GM18507 (cell line): ENCODE results near the gene FOXO6.
A peak's percentile ranks its signal among the peaks of the same experiment; 100 is the strongest.
"Not testable (repeated sequence)": the region's sequence is repeated elsewhere in the genome, so short reads cannot be mapped to it uniquely, and the experiment has no call there.

ENCODE experiments used
- DNase-seq: peaks from one replicate; pipeline ENCODE4 v3.0.0; 2011; ENCODE audit warnings: low read depth; ENCODE audit not compliant: insufficient read length; ENCODE audit errors: extremely low spot score
- FAIRE-seq: peaks from 2 replicates; lab custom pipeline; 2011; peaks lifted over from hg19 to GRCh38; lab: Jason Lieb, UNC

FOXO6 gene

DNA sequence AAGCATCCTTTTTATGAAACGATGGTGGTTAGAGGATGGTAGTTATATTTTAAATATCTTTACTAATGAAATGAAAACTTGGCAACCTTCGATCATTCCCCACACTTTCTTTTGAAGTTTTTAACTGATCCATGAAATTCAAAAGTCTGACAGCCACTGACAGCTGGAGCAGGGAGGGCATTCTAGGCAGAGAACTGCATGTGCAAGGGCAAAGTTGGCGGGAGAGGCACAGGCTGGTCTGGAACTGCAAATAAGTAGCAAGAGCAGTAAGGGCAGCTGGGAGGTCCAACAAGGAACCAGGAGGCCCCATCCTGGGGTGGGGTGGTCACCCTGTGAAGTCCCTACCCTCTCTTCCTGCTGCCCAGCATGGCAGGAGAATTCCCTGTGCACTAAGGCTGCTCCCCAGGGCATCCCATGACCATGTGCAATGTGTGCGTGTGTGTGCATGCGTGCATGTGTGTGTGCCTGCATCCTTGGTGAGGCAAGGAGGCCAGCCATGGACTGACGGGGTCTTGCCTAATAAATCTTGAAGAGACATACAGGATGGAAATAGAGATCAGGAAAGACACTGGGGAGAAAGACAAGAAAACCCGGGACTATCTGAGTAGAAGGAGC lies 33.1 kb upstream of the FOXO6 start:
- DNase-seq (no peak), FAIRE-seq (no peak)

DNA sequence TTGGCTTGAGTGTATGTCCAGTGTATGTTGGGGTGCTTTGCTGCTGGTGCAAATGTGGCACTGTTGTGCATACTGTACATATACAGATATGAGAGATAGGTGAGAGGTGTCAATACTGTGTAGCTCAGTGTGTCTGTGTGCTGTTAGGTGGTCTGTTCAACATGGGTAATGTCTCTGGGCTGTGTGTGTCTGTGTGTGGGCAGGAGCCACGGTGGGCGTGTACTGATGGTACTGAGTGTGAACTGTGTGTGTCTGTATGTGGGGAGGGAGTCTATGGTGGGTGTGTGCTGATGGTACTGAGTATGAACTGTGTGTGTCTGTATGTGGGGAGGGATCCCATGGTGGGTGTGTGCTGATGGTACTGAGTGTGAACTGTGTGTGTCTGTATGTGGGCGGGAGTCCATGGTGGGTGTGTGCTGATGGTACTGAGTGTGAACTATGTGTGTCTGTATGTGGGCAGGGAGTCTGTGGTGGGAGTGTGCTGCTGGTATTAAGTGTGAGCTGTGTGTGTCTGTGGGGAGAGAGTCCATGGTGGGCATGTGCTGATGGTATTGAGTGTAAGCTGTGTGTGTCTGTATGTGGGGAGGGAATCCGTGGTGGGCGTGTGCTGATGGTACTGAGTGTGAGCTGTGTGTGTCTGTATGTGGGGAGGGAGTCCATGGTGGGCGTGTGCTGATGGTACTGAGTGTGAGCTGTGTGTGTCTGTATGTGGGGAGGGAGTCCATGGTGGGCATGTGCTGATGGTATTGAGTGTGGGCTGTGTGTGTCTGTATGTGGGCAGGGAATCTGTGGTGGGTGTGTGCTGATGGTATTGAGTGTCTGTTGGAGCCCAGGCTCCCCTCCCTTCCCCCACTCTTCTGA lies 32.2 kb upstream of the FOXO6 start:
- DNase-seq: no peak
- no peak for FAIRE-seq

DNA sequence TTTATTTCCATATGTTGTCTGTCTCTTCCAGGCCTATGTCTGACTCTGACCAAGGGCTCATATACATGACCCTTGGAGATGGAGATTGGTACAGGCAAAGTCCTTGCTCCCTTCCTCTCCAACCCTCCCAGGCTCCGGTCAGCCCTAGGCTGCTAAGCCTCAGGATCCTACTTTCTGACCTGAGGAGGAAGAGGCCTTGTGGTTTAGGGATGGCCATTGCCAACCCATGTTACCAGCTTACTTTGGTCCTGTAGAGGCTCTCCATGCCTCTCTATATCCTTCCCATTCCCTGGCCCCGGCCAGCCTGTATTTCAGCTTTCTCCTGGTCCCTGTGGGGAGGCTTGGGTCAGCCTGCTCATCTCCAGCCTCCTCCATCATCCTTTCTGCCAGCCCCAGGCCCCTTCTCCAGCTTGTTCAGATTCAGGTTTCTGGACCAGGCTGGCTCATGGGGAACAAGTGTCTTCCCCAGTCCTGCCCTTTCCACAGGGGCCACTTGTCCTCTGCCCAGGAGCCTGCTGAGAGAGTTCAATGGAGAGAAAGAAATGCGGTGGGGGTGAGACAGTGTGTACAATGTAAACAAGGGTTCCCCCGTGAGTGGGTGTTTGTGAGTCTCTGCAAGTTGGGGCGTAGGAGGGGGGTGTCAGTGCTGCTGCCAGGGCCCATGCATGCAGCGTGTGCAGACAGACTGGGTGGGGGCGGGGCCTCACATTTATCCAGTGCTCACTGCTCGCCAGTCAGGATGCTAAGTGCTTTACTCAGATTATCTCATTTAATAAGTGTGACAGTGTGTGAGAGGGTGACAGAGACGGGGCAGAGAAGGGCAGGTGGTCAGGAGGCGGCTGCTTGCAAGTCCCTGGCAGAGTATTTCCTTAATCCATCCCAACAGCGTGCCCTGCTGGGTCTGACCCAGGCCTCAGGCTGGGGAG lies 31.3 kb upstream of the FOXO6 start:
- DNase-seq (no peak), FAIRE-seq (no peak)

DNA sequence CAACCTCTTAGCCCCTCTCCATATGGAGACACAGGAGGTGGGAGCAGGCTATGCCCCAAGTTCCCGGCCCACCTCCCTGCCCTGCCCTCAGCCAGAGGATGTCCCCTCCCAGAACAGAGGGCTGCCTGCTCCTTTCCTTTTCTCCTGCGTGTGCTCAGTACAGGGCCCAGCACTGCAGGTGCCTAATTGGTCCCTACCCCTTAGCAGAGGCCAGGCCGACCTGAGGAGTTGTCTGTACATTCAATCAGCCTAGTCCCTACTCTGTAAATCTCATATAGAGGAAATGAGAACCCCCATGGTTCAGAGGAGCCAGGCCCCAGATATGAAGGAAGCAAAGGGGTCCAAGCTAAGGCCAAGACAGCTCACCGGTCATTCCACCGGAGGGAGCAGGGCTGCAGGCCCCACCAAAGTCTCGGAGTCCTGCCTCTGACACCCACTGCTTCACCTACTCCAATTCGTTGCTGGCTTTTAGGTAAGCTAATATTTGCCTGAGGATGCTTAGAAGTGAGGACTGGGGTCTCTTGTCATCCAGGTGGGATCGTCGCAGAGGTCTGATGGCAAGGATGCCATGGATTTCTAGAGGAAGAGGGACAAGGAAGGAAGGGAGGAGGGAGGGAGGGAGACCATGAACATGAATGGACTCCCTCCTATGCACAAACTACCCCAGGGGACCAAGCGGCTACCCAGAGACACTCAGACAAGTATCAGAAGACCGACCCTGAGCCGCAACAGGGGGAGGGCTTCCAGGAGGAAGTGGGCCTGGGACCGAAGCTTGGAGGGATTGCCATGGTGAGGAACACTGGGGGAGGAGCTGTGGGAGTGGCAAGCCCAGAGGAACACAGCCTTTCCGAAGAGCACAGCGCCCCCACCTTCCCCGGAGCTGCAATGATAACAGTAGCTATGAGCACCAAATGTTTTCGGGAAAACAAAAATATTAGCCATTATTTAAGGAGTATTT lies 30.4 kb upstream of the FOXO6 start:
- FAIRE-seq (no peak), DNase-seq (no peak)

DNA sequence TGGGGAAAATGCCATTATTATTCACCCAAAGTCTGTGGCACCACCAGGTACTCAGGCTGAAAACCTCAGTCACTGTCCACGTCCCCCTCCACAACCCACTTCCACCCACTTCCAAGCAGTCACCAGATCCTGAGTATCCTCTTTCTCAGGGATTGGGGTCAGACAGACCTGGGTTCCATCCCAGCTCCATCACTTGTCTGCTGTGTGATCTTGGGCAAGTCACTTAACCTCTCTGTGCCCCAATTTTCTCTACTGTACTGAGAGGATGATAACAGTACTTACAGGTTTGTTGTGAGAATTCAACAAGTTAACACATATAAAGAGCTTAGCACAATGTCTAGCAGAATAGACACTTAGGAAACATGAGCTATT lies 29.7 kb upstream of the FOXO6 start:
- FAIRE-seq: no peak
- DNase-seq: no peak

DNA sequence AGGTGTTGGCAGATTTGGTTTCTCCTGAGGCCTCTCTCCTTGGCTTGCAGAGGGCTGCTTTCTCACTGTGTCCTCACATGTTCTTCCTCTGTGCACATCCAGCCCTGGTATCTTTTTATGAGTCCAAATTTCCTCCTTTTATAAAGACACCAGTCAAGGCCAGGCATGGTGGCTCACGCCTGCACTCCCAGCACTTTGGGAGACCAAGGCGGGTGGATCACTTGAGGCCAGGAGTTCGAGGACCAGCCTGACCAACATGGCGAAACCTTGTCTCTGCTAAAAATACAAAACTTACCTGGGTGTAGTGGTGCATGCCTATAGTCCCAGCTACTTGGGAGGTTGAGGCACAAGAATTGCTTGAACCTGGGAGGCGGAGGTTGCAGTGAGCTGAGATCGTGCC lies 29.1 kb upstream of the FOXO6 start:
- not testable (repeated sequence) for FAIRE-seq, DNase-seq

DNA sequence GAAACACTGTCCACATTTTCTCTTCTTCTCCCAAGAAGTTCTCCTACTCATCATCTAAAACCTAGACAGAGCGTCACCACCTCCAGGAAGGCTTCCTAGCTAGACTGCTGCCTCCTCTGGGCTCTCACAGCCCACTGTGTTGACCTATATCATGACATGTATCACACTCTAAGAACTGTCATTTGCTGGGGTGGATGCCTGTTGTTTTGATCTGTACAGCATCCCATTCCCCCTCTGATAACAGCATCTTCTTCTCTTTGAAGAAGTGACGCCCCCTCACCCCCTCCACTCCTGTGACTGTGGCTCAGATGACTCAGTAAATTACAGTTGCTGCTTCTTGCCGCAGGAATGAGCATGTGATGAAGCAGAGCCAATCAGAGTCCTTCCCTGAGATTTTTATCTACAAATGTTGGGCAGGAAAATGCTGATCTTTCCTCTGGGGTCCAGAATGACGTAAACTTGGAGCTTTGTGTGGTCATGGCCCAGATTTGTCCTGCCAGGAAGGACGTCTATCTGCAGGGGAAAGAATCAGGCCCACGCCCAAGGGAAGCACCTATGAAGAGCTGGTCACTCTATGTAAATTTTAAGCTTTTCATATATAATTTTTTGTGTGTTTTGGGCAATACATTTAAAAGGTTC lies 28.0 kb upstream of the FOXO6 start:
- DNase-seq: no peak
- FAIRE-seq: no peak

DNA sequence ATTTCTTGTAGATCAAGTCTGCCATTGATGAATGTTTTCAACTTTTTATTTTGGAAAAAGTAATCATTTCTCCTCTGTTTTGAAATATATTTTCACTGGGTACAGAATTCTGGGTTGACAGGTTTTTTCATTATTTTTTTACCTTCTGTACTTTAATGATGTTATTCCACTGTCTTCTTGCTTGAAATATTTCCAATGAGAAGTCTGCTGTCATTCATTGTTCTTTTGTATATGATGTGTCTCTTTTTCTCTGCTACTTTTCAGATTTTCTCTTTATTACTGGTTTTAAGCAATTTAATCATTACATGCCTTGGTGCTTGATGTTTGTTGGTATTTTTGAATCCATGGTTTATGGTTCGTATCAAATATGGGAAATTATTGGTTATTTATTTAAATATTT lies 22.4 kb upstream of the FOXO6 start:
- DNase-seq: no peak
- FAIRE-seq: no peak

DNA sequence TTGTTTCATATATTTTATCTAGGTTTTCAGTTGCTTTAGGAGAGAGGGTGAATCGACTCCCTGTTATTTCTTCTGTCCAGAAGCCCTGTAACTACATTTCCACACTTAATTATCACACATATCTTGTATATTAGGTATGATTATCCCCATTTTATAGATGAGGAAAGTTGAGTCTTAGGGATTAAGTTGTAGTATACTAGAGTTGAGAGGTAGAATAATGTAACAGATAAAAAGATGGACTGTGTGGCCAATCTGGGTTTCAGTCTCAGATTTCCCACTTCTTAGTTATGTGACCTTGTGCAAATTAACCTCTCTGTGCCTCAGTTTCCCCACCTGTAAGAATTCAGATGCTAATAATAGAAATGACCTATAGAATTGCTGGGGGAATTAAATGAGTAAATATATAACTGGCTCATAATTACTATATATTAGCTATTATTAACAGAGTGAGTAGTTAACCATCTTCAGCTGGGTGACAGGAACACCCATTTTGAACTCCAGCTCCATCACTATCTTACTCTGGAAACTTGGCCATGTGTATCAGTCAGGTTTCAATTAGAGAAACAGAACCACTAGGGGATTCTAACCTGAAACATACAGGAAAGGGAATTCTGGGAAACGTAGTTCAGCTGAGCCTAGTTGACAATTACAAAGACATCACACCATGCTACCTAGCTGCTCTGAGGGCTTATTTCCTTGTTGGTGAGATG lies 20.4 kb upstream of the FOXO6 start:
- DNase-seq (no peak), FAIRE-seq (no peak)

DNA sequence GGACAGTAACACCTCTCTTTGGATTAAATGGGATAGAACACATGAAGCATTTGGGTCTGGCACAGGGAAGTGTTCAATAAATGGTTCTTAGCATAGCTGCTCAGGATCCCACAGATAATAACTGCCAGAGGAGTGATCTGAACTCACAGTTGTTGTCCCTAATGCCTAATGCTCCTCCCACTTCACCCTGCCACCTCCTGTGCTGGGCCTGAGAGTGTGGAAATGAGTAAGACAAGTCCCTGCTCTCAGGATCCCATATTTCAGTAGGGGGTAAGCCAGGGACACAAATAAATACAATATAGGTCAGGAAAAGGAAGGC lies 19.9 kb upstream of the FOXO6 start:
- FAIRE-seq (no peak), DNase-seq (no peak)

DNA sequence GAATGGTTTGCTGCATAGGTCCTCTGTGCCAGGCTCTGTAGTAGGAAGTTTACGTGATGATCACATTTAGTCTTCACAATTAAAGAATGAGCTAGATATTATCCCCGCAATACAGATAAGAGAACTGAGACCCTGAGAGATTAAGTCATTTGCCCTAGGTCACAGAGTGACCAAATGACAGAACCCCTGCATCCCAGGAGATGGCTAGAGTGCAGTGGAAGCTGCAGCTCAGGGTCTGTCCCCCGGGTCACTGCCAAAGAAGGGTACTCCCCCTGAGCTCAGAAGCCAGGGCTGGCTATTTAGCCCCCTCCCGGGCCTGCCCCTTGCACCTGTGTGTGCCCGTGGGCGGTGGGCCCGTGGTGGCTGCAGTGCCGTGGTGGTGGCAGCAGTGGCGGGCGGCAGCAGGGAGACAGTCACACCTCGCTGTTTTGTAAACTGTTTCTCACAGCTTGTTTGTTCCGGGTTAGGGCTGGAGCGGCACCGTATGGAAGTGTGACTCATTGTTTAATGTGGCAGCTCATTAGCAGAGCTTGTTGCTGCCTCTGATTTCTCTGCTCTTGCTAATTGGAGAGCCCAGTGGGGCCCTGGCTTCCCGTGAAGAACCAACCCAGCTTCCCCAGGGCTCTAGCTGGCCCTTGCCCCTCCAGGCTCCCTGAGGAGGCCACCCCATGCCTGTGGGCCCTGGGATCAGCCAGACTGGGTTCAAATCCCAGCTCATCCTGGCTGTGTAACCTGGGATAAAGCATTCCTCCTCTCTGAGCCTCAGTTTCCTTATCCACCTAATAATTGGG lies 19.3 kb upstream of the FOXO6 start:
- DNase-seq (no peak), FAIRE-seq (no peak)

DNA sequence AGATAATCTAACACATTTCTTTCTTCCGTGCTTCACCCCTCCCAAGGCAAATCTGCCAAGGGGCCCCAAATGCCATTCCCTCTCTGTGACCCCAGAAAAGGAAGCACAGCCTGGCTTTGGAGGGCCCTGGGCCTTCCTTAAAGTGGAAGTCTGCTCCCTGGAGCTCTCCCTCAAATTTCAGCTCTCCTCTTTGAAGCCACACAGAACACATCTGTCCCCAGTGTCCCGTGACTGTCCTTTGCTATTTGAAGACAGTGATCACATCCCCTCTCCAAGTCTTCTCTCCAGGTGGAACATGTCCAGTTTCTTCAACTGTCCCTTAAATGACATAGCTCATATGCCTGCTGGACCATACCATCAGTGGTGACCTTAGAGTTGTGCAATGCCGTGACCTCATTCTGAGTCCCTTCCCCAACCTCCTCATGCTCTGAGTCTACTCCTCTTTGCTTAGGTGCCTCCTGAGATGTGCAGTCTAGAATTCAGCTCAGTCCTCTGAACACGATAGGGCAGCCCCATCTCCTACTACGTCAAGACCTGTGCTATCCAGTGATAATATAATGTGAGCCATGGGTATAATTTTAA lies 18.4 kb upstream of the FOXO6 start:
- DNase-seq: no peak
- no peak for FAIRE-seq

DNA sequence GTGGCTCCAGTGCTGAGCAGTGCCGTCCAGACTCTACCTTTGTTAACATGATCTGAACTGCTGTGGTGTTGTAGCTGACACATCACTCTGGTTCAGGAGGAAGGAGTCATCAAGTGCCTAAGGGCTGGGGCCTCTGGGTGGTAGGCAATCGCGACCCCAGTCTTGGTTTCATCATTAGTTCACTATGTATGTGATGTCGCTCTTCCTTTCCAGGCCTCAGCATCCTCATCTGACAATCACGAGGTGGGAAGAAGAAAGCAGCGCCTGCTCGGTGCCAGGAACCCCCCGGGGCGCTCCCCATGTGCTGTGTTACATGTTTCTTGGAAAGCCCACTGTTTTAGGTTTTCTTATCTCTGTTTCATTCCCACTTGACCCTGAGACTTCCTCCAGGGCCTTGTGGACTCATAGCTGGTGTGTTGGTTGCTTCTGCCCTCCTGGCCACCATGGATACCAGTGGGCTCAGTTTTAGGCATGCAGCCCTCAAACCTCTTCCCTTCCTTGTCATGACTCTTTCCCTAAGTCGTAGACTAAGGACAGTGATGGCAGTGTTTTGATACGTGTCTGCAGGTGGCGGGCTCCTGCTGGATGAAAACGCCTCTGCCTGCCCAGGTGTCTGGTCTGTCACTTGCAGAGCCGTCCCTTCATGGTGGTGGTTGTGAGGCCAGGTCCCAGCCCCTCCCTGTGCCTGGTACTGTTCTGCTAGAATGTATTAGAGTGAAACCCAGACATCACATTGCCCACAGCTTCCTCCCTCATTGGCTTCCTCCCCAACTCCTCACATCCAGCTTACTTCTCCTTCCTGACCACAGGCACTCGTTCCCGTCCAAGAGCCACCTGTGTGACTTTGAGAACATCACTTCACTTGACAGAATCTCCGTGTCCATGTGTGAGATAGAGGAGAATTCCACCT lies 17.2 kb upstream of the FOXO6 start:
- no peak for DNase-seq
- peak; percentile 50 for FAIRE-seq

DNA sequence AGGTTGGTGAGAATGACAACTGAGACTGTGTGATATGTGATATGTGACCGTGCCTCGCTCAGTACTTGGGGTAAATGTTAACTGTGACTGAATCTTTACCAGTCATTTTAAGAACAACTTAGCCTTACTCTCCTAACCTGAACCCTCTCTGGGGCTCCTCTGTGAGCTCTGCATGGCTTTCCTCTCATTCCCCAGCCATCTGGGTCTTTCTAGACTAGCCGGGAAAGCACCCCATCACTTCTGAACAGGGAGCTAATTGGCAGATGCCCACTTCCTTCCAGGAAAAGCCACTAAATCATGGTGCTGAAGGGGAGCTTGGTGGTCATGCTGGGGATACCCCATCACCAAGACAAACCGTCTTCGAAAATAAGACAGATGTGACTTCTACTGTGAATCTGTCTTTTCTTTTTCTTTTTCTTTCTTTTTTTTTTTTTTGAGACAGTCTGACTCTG lies 16.5 kb upstream of the FOXO6 start:
- FAIRE-seq (no peak), DNase-seq (no peak)

DNA sequence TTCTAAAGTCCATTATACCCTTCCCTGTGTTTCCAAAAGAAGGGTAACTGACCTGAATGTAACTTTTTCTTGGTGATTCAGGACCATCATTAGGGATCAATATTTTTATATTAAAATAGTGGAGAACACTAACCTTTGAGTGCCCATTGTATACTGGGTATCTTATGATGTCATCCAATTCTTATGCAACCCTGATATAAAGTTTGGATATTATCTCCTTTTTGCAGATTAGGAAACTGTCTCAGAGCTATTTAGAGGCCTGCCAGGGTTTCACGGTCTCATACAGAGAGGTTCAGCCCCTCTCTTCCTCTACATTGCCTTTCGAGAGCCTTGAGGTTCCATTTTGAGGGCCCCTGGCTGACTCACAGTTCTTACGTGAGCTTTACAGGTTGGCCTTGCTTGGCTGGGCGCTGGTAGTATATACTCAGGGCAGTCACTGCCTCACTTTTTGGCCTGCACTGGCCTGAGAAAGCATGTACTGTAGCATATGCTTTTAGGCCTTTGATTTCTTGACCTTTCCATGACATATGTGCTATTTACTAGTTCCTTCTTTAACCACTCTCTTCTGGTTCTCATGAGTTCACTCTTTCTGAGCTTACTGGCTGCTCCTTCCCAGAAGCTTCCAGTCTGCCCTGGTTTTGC lies 15.7 kb upstream of the FOXO6 start:
- no peak for DNase-seq
- FAIRE-seq: no peak

DNA sequence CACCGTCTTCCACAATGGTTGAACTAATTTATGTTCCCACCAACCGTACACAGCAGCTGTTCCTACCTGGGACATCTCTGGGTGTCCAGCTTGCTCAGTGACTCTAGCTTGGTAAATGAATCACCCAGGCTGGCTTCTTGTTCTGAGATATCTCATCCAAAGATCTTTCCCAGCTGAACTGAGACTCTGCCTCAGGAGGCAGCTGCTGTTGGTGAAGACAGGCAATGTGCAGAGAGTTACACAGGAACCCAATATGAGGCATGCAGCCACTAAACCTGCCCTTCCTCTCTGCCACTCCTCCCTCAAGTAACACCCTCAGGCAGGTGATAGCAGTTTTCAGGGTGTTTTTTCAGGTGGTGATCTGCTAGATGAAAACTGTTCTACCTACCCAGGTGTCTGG lies 14.0 kb upstream of the FOXO6 start:
- no peak for DNase-seq
- no peak for FAIRE-seq
